B cell (primary cell): ENCODE data around the gene ZNF816. TPM values are rescaled to one million over a fixed set of nuclear protein-coding genes. Genes with fewer than 3 reads are reported as not detected.
"Not testable (repeated sequence)": the region's sequence is repeated elsewhere in the genome, so short reads cannot be mapped to it uniquely, and the experiment has no call there.

Experiments used
- ATAC-seq: fragments of 200-7000 bp; cut with Tn5 transposase; one replicate; pipeline ENCODE4 v1.10.0; 2021; ENCODE audit warnings: low read depth, mild to moderate bottlenecking, moderate number of reproducible peaks, moderate library complexity
- CTCF ChIA-PET: fragments of 350-600 bp; sonication (Branson Sonifier 250); formaldehyde crosslinking; loops from one replicate; lab custom pipeline; 2021; ENCODE audit warnings: antibody characterized with exemption, inconsistent platforms; lab: Charles Lee
- POLR2A ChIA-PET: fragments of 350-600 bp; sonication (Branson Sonifier 250); formaldehyde crosslinking; loops from one replicate; lab custom pipeline; 2021; ENCODE audit warnings: antibody characterized with exemption; lab: Charles Lee
- DNase-seq: peaks from one replicate; pipeline ENCODE4 v3.0.0; 2013
- H2AFZ ChIP-seq: 2 replicates; pipeline ENCODE4 v1.6.1; 2012; ENCODE audit warnings: mild to moderate bottlenecking, low read depth, low read length; ENCODE audit not compliant: insufficient read depth, poor library complexity, severe bottlenecking
- H3K27ac ChIP-seq, 2 donors: 1 replicate in 1 of 2; 2 replicates in 1 of 2; pipeline ENCODE4 v1.5.1; 2012 to 2013; ENCODE audit warnings: low read length in 2 of 2, mild to moderate bottlenecking in 2 of 2, moderate library complexity in 1 of 2
- H3K27me3 ChIP-seq, 4 experiments: fragments of 200-600 bp in 1 of 4; sonication (generic) in 1 of 4; replicated peaks in 1 of 4; 1 replicate in 2 of 4; 2 replicates in 2 of 4; pipeline versions ENCODE4 v1.6.1 to v1.7.0; 2013 to 2016; ENCODE audit warnings: low read length in 3 of 4, mild to moderate bottlenecking in 2 of 4, mixed read lengths in 1 of 4, moderate library complexity in 1 of 4; ENCODE audit not compliant: insufficient read depth in 4 of 4, control insufficient read depth in 3 of 4; ENCODE audit errors: control extremely low read depth in 1 of 4
- H3K36me3 ChIP-seq, 2 experiments: replicated peaks in 1 of 2; 1 replicate in 1 of 2; 2 replicates in 1 of 2; pipeline versions ENCODE4 v1.6.1 to v1.7.1; 2013; ENCODE audit warnings: low read length in 1 of 2; ENCODE audit not compliant: insufficient read depth in 2 of 2, control insufficient read depth in 1 of 2; ENCODE audit errors: control extremely low read depth in 1 of 2, extremely low read depth in 1 of 2
- H3K4me1 ChIP-seq, 2 donors: fragments of 200-600 bp in 1 of 2; sonication (generic) in 1 of 2; 1 replicate in 1 of 2; 2 replicates in 1 of 2; pipeline versions ENCODE4 v1.5.1 to v1.6.1; 2013 to 2017; ENCODE audit warnings: low read length in 2 of 2; ENCODE audit not compliant: control insufficient read depth in 2 of 2, insufficient read depth in 2 of 2
- H3K4me2 ChIP-seq: replicated peaks from 2 replicates; pipeline ENCODE3; 2012; ENCODE audit warnings: mild to moderate bottlenecking, low read depth, low read length; ENCODE audit not compliant: poor library complexity, severe bottlenecking
- H3K4me3 ChIP-seq, 5 experiments: fragments of 200-600 bp in 1 of 5; sonication (generic) in 1 of 5; 1 replicate in 3 of 5; 2 replicates in 2 of 5; pipeline versions ENCODE4 v1.5.1 to v1.7.0; 2011 to 2016; ENCODE audit warnings: low read length in 4 of 5, mild to moderate bottlenecking in 4 of 5, low read depth in 2 of 5, control low read depth in 1 of 5, moderate library complexity in 1 of 5; ENCODE audit not compliant: insufficient read depth in 1 of 5; ENCODE audit errors: control extremely low read depth in 1 of 5, extremely low read depth in 1 of 5
- H3K79me2 ChIP-seq: fragments of 200-600 bp; sonication (generic); one replicate; pipeline ENCODE4 v1.6.0; 2016; ENCODE audit warnings: low read length; ENCODE audit not compliant: control insufficient read depth, insufficient read depth
- H3K9ac ChIP-seq: fragments of 200-600 bp; sonication (generic); 2 replicates; pipeline ENCODE4 v1.6.1; 2017; ENCODE audit warnings: mild to moderate bottlenecking, low read length, moderate library complexity
- H3K9me3 ChIP-seq, 3 donors: one replicate each; pipeline versions ENCODE4 v1.6.1 to v1.7.1; 2013; ENCODE audit warnings: low read length in 2 of 3; ENCODE audit not compliant: control insufficient read depth in 2 of 3, insufficient read depth in 1 of 3; ENCODE audit errors: control extremely low read depth in 1 of 3
- H4K20me1 ChIP-seq: 2 replicates; pipeline ENCODE4 v1.6.0; 2012; ENCODE audit warnings: mild to moderate bottlenecking, low read length; ENCODE audit not compliant: insufficient read depth, control insufficient read depth, poor library complexity, severe bottlenecking
- H3K27ac Mint-ChIP-seq: one replicate; pipeline ENCODE4 v1.8.0; 2021; ENCODE audit warnings: mixed read lengths
- H3K27me3 Mint-ChIP-seq: one replicate; pipeline ENCODE4 v1.8.0; 2021; ENCODE audit warnings: mixed read lengths
- H3K4me1 Mint-ChIP-seq: one replicate; pipeline ENCODE4 v1.8.0; 2021; ENCODE audit warnings: mixed read lengths
- H3K4me3 Mint-ChIP-seq: one replicate; pipeline ENCODE4 v1.8.0; 2021; ENCODE audit warnings: mixed read lengths
- H3K9me3 Mint-ChIP-seq: one replicate; pipeline ENCODE4 v1.8.0; 2022; ENCODE audit warnings: mixed read lengths; ENCODE audit not compliant: insufficient read depth
- WGBS: methylation state at CpG from one replicate; pipeline ENCODE4 v1.1.5; 2013; ENCODE audit warnings: missing lambda C conversion rate; ENCODE audit not compliant: insufficient coverage; 5-methylcytosine and 5-hydroxymethylcytosine counted together
- intact Hi-C: fragments of 100-400 bp; cut with micrococcal nuclease; formaldehyde crosslinking; loops from one replicate; pipeline ENCODE4 v1.10.0; 2022
- polyA plus RNA-seq: library from polyadenylated mRNA; depleted of rRNA; stranded (reverse); fragments of >200 nt; gene quantifications from 2 replicates; pipeline ENCODE4 v1.2.3, GENCODE V29; 2012
- total RNA-seq, 2 donors: library from RNA; stranded (reverse); fragments of 120-200 nt in 1 of 2; gene quantifications; 1 replicate in 1 of 2; 2 replicates in 1 of 2; pipeline versions ENCODE4 v1.2.3 to v1.2.4, GENCODE V29; 2013 to 2022

The ZNF816 gene
- total and polyA plus RNA-seq, 2 donors (not counting 1 experiment from before 2014, with no cell fraction given): 4.5 to 25.0 TPM

DNA sequence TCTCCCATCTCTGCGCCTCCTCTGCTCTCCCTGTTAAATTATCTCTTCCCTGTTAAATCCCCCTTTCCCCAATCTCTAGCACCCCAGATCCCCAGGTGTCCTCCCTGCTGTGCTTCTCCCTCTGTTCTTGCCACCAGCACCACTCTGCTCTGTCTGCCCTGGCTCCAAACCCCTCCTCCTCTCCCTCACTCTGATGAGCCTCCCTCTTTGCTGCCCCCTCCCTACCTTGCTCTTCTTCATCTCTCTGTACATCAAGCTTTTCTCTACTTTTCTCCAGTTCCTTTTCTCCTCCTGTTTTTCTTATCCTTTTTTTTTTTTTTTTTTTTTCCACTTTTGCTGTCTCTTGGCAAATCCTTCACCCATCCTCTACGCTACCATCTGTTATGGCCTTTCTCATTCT lies 21.2 kb downstream of the ZNF816 start:
- peak overlapping the region; percentile 89 for H2AFZ ChIP-seq
- POLR2A ChIA-PET: not testable (repeated sequence)

DNA sequence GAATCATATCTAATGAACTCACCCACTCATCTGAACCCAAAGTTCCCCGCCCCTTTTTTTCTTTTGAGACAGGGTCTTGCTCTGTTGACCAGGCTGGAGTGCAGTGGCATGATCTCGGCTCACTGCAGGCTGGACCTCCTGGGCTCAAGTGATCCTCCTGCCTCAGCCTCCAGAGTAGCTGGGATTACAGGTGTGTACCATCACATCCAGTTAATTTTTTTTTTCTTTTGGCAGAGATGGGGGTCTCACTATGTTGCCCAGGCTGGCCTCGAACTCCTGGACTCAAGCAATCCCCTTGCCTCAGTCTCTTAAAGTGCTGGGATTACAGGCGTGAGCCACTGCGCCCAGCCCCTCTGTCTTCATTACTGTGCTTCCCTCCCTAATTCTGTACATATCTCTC lies 21.8 kb downstream of the ZNF816 start:
- H3K27me3 ChIP-seq, H3K9me3 Mint-ChIP-seq, H2AFZ ChIP-seq, H3K27me3 Mint-ChIP-seq, CTCF ChIA-PET, ATAC-seq, H3K4me2 ChIP-seq, POLR2A ChIA-PET, DNase-seq, H3K4me3 ChIP-seq, H3K9ac ChIP-seq, H4K20me1 ChIP-seq, H3K36me3 ChIP-seq, H3K27ac ChIP-seq: not testable (repeated sequence)
- Mint-ChIP-seq H3K4me3 (peak overlapping the region; percentile 92), H3K27ac (peak overlapping the region; percentile 41), H3K4me1 (peaks cover 43% of the 10 kb centered on the region)
- intact Hi-C loops: loop anchor here (5.0 to 10.0 kb wide), 2 partner anchors 414 to 424 kb away; partner anchors contain the start of genes ZNF525 and ZNF808
- 93% methylated on average over 5 of the region's 5 CpGs for WGBS
- peaks cover 39% of the 10 kb centered on the region for H3K79me2 ChIP-seq
- H3K4me1 ChIP-seq: peaks cover 9 to 20% of the 10 kb centered on the region in 2 donors
- peaks cover 0 to 38% (median 0%) of the 10 kb centered on the region in 3 donors for H3K9me3 ChIP-seq

More for the DNA sequence above, 21.2 kb downstream of the ZNF816 start:
- Histone ChIP-seq H3K4me2 (peak overlapping the region; percentile 86), H3K9me3 (peaks cover 0 to 44% (median 6%) of the 10 kb centered on the region in 3 donors), H3K4me3 (peak overlapping the region; percentile 64 to 97 (median 88)), H3K4me1 (peaks cover 6 to 20% of the 10 kb centered on the region in 2 donors), H3K9ac (peak overlapping the region; percentile 99), H3K27ac (peak overlapping the region in 1 of 2 donors; percentile 90), H3K79me2 (peaks cover 35% of the 10 kb centered on the region)
- Mint-ChIP-seq H3K4me3 (peak overlapping the region; percentile 92), H3K4me1 (peaks cover 37% of the 10 kb centered on the region), H3K27ac (peak overlapping the region; percentile 86)
- intact Hi-C loops: loop anchor here (5.0 to 10.0 kb wide), 2 partner anchors 414 to 423 kb away; partner anchors contain the start of genes ZNF525 and ZNF808
- H3K36me3 ChIP-seq, ATAC-seq, H4K20me1 ChIP-seq, CTCF ChIA-PET, DNase-seq, H3K27me3 ChIP-seq, H3K27me3 Mint-ChIP-seq, H3K9me3 Mint-ChIP-seq: not testable (repeated sequence)
- 94% methylated on average over 1 of the region's 2 CpGs for WGBS
